HG02970 (cell line): ENCODE measurements around the gene MYL7.
"Not testable (repeated sequence)": the region's sequence is repeated elsewhere in the genome, so short reads cannot be mapped to it uniquely, and the experiment has no call there.

ENCODE experiments used
- ATAC-seq: cut with Tn5 transposase; IDR thresholded peaks from one replicate; pipeline ENCODE4 v1.9.1; 2021; ENCODE audit warnings: mild to moderate bottlenecking, moderate library complexity, moderate number of reproducible peaks; ENCODE audit not compliant: unreplicated experiment, low FRiP score

Gene MYL7

DNA sequence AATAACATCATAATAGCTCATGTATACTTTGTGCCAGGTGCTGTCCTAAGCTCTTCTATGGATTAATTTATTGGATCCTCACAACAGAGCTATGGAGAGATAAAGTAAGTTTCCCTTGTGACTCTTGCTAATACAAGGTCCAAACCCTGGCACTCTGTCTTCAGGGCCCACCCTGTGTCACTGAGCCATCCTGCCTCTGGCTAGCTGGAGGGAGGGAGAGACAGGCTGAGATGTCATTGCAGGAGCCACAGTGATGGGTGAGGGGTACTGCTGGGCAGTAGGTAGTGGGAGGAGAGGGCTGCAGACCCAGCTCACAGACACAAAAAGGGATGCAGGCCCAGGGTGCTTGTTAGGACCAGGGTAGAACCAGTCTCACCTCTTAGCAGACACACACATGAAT lies 31.2 kb upstream of the MYL7 start:
- ATAC-seq, result no peak

DNA sequence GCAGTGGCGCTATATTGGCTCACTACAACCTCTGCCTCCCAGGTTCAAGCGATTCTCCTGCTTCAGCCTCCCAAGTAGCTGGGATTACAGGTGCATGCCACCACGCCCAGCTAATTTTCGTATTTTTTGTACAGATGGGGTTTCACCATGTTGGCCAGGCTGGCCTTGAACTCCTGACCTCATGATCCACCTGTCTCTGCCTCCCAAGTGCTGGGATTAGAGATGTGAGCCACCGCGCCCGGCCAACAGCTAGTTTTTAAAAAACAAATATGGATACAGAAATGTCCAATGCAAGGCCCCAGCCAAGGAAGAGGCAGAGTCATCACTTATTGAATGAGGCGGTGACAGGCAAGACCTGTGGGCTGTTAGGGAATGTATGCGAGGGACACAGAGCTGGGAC lies 30.8 kb upstream of the MYL7 start:
- ATAC-seq, result not testable (repeated sequence)

DNA sequence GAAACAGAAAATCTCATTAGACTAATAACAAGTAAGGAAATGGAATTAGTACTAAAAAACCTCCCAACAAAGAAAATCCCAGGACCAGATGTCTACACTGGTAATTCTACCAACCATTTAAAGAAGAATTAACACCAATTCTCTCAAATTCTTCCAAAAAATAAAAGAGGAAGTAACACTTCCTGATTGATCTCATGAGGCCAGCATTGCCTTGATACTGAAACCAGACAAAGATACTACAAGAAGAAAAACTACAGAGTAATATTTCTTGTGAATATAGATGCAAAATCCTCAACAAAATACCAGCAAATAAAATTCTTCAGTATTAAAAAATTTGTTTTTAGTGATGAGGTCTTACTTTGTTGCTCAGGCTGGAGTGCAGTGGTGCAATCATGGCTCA lies 26.8 kb upstream of the MYL7 start:
- no peak for ATAC-seq

DNA sequence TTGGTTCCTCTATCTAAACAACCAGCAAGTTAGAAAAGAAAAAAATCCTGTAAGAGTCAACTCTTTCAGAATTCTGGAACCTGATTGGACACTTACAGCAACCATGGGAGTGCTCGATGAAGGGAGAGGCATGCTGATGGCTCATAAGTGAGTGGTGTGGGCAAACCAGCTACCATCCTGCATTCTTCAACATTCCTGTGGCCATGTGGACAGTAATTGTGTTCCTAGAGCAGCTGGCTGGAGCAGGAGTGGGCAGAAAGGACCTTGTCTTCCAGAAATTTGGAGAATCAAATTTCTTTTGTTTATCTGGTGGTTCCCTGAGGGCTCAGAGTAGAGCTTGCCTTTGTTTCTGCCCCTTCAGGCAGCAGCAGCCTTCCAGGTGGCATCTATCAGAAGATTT lies 22.5 kb upstream of the MYL7 start:
- no peak for ATAC-seq

DNA sequence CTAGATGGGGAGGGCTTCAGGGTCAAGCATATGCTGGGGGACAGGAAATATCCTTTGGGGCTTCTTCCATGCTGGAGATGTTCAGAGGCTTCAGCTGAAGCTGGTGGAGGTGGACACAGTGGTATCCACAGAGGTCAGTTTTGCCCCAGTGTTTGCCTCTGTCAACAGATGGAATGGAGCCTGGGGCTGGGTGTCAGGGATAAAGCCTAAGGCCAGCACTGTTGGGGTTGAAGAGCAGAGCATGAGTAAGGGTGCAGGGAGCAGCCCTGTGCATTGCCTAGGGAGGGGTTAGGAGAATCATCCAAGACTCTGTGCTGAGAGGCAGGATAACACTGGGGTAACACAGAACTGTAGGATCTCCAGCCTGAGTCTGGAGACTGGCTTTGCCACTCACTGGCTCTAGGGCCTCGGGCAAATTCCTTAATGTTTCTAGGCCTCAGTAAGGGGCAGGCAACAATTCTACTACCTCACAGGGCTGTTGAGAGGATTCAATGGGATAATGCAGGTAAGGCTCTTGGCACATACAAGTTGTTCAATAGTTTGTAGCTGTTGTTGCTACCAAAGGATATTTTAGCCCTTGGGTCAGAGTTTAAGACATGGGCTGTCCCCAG lies 21.8 kb upstream of the MYL7 start:
- ATAC-seq, result no peak

DNA sequence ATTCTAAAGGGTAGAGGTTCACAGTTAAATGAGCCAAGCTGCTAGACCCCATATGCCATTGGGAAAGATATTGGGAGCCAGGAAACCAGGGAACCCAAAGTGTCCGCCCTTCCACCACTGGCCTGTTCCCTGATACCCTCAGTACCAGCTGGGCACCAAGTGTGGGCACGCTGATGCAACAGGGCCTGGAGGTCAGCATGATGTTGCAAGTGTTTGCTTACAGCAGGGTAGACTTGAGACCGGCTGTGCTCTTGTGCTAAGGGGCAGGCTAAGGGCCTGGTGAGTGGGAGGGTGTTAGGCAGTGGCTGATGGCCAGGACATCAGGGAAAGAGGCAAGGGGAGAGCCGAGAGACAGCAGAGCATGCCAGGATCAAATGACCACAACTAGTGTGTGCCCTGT lies 21.0 kb upstream of the MYL7 start:
- ATAC-seq, result no peak

DNA sequence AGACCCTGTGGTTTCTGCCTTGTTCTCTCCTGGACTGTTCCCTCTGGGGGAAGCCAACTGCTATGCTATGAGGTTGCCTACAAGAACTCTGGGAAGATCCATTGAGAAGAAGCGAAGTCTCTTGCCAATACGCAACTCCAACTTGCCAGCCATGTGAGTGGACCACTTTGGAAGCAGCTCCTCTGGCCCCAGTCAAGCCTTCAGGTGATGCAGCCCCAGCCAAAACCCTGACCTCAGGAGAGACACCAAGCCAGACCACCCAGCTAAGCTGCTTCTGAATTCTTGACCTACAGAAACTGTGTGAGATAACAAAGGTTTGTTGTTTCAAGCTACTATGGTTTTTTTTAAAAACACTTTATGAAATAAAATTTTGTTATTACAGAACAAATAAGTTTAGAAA lies 20.2 kb upstream of the MYL7 start:
- ATAC-seq, result no peak

DNA sequence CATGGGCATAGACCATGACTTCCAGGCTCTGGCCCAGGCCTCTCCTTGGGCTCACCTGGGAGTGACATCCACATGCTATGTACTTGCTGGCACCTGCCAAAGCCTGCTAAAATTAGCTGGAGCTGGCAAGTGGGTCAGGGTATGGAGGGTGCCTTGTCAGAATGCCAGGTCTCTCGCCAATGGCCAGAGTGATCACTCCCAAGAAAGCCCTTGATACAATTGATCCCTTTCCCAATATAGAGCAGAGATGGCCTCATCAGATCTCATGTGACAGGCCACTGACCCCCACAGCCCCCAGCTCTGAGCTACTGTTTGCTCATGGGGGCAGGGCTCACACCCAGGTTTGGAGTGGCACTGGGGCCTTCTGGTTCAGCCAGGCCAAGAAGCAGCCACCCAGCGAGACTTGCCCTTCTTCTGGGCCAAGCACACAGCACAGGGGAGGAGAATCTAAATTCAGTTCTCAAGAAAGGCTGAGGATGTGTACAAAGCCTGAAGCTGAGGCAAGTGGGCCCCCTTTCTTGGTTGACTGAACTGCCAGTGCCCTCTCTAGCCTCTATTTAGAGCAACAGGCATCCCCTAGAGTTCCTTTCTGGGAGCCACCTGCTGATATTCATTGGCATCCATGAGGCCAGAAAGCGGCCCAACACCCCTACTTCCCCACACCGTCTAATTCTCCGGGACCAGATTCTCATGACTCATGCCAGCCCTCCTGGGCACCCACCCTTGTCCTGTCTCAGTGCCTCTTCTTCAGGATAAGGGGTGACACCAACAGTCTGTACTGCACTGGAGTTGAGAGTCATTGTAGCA lies 18.9 kb upstream of the MYL7 start:
- no peak for ATAC-seq

GRCh38 chr7:44158873-44159631 lies 17.9 kb upstream of the MYL7 start:
- no peak for ATAC-seq

GRCh38 chr7:44158096-44158872 lies 17.2 kb upstream of the MYL7 start:
- no peak for ATAC-seq

DNA sequence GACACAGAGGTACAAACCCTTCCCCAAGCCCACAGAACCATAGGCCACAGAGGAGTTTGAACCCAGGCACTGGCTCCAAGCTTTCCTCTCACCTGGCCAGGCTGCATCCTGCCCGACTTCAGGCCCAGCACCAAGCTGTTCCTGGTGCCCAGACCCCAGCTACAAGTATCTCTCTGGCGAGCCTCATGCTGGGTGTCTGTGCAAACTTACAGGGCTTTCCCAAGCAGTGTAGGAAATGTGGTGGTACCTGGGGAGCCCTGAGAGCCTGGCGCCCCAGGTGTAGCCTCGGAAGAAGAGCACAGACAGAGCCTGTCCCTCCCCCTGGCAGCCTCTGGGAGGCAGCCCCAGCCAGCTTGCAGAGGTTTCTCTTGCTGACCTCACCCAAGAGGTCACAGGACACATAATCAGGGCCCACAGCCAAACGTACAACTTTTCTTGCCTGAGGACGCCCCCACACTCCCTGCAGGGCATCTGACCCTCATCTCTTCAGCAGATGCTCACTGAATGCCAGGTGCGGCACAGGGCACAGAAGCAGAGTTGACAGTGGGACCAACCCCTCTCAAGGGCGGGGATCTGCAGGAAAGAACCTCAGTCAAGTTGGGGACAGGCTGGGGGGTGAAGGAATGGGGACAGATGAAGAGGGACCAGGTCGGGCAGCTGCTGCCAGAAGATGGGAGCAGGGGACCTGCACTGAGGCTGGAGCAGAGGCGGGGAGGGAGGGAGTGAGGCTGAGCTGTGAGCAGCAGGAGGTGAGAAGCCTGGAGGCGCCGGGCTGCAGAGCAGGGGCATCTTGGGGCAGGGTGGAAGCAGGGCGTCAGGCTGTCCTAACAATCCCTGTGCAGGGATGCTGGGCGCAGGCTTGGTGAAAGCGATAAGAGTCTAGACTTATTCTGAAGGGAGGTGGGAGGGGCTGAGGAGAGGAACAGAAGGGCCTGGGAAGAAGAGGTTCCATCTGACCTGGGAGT lies 16.3 kb upstream of the MYL7 start:
- ATAC-seq, result no peak

- no peak for ATAC-seq
These were observed 15.4 kb upstream of the MYL7 start for GRCh38 chr7:44156453-44157010.

GRCh38 chr7:44155191-44156185 lies 14.4 kb upstream of the MYL7 start:
- no peak for ATAC-seq

DNA sequence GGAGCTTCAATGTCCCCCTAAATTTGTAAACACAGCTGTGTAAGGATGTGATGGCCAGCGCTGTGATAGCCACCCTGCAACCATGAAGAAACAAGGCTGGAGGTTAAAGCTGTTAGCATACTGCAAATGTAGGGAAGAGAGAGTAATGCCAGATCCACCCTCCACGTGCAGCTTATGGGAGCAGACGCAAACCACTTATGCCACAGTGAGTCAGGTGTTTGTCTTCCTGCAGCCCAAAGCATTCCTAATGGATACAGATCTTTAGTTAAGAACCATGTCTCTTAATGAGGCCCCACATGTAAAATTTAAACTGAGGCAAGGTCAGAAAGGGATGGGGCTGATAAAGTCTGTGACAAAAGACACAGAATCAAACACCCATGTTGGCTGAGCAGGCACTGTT lies 13.6 kb upstream of the MYL7 start:
- ATAC-seq, result no peak

DNA sequence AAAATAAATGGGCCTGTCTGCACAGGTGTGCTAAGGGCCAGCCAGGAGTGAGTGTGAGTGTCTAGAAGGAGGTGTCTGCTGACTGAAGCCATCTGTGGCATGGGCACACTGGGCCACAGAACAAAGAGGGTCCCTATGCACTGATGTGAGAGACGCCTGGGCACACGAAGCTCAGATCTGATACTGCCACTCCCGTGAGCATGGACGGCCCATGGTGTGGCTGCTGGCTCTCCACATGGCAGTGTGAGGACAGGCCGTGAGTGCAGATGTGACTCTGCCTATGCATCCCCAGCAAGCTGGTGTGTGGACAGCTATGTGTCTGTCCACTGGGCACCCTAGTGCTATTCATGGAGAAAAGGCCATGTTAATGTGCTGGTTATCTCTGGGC lies 12.8 kb upstream of the MYL7 start:
- ATAC-seq, result no peak

DNA sequence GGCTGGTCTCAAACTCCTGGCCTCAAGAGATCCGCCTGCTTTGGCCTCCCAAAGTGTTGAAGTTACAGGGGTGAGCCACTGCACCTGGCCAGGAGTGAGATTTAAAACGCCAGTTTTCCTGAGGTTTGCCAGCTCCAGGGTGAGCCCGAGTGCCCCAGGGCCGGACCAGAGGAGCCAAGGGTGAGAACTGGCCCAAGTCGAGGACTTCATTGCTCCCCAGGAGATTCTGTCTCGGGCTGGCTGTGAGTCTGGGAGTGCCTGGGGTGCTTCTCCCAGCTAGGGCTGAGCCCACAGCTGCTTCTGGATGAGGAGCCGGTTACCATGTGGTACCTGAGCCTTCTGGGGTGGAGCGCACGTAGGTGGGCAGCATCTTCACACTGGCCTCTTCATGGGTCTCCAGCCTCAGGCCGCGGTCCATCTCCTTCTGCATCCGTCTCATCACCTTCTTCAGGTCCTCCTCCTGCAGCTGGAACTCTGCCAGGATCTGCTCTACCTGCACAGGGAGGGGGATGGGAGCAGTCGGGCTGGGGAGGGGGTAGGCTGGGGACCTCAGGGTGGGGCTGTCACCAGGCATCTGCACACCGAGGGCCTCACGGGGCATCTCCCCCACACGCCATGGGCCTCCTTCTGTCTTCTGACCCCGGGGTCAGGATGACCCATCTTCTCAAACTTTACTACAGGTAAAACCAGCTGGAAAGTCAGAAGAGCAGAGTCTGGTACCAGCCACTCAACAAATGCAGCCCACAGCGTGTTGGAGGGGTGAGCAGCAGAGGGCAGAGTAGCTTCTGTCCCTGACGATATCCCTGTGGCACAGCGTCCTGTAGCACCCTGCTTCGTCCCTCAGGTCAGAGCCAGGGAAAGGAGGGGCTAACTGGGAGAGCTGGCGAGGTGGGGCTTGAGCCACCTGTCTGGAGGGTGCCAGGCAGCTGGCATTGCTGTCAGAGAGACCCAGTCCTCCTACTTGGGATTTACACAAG lies 12.1 kb upstream of the MYL7 start:
- ATAC-seq, result no peak

DNA sequence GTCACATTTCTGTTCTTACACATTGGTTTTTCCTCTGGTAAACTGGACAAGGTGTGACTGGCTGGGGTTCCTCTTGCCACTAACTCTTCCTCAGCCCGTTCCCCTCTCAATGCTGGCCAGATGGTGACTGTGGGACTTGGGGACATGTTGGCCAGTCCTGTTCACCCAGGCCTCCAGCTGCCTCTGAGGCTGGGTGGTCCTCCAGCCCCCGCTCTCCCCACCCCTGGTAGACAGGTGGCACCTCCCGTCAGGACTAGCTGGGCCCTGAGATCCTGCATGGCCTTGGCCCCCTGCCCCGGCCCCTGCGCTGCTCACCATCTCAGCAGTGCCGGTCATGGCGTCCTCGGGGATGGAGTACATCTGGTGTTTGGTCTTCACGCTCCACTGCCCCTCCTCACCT lies 10.8 kb upstream of the MYL7 start:
- no peak for ATAC-seq
